ENCODE results near the gene ARHGEF7.

GRCh38 chr13:111280681-111281585, 165.8 kb downstream of the ARHGEF7 start:
- TF ChIP-seq CREM (CRISPR knock-in tag; IDR thresholded peaks at IDR 0.05), result no peak
- TF ChIP-seq, protein P1, sequence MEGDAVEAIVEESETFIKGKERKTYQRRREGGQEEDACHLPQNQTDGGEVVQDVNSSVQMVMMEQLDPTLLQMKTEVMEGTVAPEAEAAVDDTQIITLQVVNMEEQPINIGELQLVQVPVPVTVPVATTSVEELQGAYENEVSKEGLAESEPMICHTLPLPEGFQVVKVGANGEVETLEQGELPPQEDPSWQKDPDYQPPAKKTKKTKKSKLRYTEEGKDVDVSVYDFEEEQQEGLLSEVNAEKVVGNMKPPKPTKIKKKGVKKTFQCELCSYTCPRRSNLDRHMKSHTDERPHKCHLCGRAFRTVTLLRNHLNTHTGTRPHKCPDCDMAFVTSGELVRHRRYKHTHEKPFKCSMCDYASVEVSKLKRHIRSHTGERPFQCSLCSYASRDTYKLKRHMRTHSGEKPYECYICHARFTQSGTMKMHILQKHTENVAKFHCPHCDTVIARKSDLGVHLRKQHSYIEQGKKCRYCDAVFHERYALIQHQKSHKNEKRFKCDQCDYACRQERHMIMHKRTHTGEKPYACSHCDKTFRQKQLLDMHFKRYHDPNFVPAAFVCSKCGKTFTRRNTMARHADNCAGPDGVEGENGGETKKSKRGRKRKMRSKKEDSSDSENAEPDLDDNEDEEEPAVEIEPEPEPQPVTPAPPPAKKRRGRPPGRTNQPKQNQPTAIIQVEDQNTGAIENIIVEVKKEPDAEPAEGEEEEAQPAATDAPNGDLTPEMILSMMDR (IDR thresholded peaks at IDR 0.05), result no peak
- TF ChIP-seq, protein P2, sequence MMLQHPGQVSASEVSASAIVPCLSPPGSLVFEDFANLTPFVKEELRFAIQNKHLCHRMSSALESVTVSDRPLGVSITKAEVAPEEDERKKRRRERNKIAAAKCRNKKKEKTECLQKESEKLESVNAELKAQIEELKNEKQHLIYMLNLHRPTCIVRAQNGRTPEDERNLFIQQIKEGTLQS (CRISPR knock-in tag; conservative IDR thresholded peaks at IDR 0.05), result no peak
